Endothelial cell of umbilical vein (primary cell): ENCODE data around the gene SMOC2. TPM values are rescaled to one million over a fixed set of nuclear protein-coding genes. Genes with fewer than 3 reads are reported as not detected.

Source experiments
- BruUV-seq: library from RNA; stranded (reverse); fragments of 400-500 nt; replicated peaks from 2 replicates; lab custom pipeline; 2021; lab: Mats Ljungman, UMichigan
- CTCF ChIA-PET: fragments of 300-600, 350-600 bp; sonication (Branson Sonifier 250); formaldehyde crosslinking; loops from one replicate; lab custom pipeline; 2021; ENCODE audit warnings: antibody characterized with exemption, inconsistent platforms; lab: Charles Lee
- POLR2A ChIA-PET: fragments of 300-600, 350-600 bp; sonication (Branson Sonifier 250); formaldehyde crosslinking; loops from one replicate; lab custom pipeline; 2021; ENCODE audit warnings: antibody characterized with exemption, inconsistent platforms; lab: Charles Lee
- DNase-seq: peaks from one replicate; pipeline ENCODE4 v3.0.0-alpha.2; 2011; ENCODE audit warnings: low read depth, low spot score
- FAIRE-seq: peaks from 2 replicates; lab custom pipeline; 2011; peaks lifted over from hg19 to GRCh38; lab: Jason Lieb, UNC
- H2AFZ ChIP-seq: 2 replicates; pipeline ENCODE4 v1.6.0; 2012; ENCODE audit warnings: low read depth, low read length, control low read depth, inconsistent platforms
- H3K27ac ChIP-seq: 2 replicates; pipeline ENCODE4 v1.5.1; 2011; ENCODE audit warnings: low read depth, mild to moderate bottlenecking, control low read depth, low read length, moderate library complexity; ENCODE audit not compliant: insufficient read depth
- H3K27me3 ChIP-seq, 2 experiments: 2 replicates each; pipeline versions ENCODE4 v1.6.0 to v1.6.1; 2011; ENCODE audit warnings: low read length in 2 of 2, mixed read lengths in 1 of 2; ENCODE audit not compliant: control insufficient read depth in 2 of 2, insufficient read depth in 2 of 2
- H3K36me3 ChIP-seq, 2 experiments: 2 replicates in 1 of 2; 3 replicates in 1 of 2; pipeline ENCODE4 v1.5.1; 2011; ENCODE audit warnings: low read length in 2 of 2, mild to moderate bottlenecking in 1 of 2, moderate library complexity in 1 of 2; ENCODE audit not compliant: control insufficient read depth in 2 of 2, insufficient read depth in 2 of 2; ENCODE audit errors: extremely low read depth in 1 of 2
- H3K4me1 ChIP-seq: 3 replicates; pipeline ENCODE4 v1.5.1; 2011; ENCODE audit warnings: mild to moderate bottlenecking, low read length; ENCODE audit not compliant: control insufficient read depth, insufficient read depth; ENCODE audit errors: extremely low read depth
- H3K4me2 ChIP-seq: 2 replicates; pipeline ENCODE4 v1.6.1; 2011; ENCODE audit warnings: low read length, control low read depth, mixed read lengths; ENCODE audit not compliant: insufficient read depth
- H3K4me3 ChIP-seq, 3 experiments: fragments of 200-600 bp in 1 of 3; sonication (generic), shearing (Covaris generic) in 1 of 3; replicated peaks in 1 of 3; 2 replicates each; pipeline ENCODE4 v1.5.1; 2011 to 2016; ENCODE audit warnings: control low read depth in 3 of 3, low read length in 3 of 3, mild to moderate bottlenecking in 2 of 3, inconsistent platforms in 1 of 3, low read depth in 1 of 3, moderate library complexity in 1 of 3; ENCODE audit not compliant: insufficient read depth in 1 of 3
- H3K79me2 ChIP-seq: 2 replicates; pipeline ENCODE4 v1.6.0; 2012; ENCODE audit warnings: low read length, inconsistent platforms; ENCODE audit not compliant: control insufficient read depth, insufficient read depth
- H3K9ac ChIP-seq: replicated peaks from 2 replicates; pipeline ENCODE3; 2011; ENCODE audit warnings: low read length, control low read depth; ENCODE audit not compliant: insufficient read depth; ENCODE audit errors: extremely low read depth
- H3K9me1 ChIP-seq: replicated peaks from 3 replicates; pipeline ENCODE4 v1.6.0; 2011; ENCODE audit warnings: mild to moderate bottlenecking, low read length; ENCODE audit not compliant: control insufficient read depth, insufficient read depth; ENCODE audit errors: extremely low read depth
- H3K9me3 ChIP-seq: replicated peaks from 2 replicates; pipeline ENCODE4 v1.5.1; 2012; ENCODE audit warnings: low read length, inconsistent platforms; ENCODE audit not compliant: control insufficient read depth, insufficient read depth
- H4K20me1 ChIP-seq: replicated peaks from 2 replicates; pipeline ENCODE3; 2011; ENCODE audit warnings: mild to moderate bottlenecking, low read length; ENCODE audit not compliant: control insufficient read depth, insufficient read depth; ENCODE audit errors: extremely low read depth
- CTCF ChIP-seq, 2 donors: IDR thresholded peaks; 1 replicate in 1 of 2; 2 replicates in 1 of 2; pipeline ENCODE4 v1.5.1; 2011; ENCODE audit warnings: low read length in 2 of 2, mild to moderate bottlenecking in 2 of 2, moderate library complexity in 2 of 2, control low read depth in 1 of 2, inconsistent platforms in 1 of 2, low read depth in 1 of 2; ENCODE audit not compliant: insufficient read depth in 1 of 2; ENCODE audit errors: extremely low read depth in 1 of 2
- EZH2 ChIP-seq: IDR thresholded peaks from 2 replicates; pipeline ENCODE4 v1.6.1; 2012; ENCODE audit warnings: borderline replicate concordance, low read depth, mild to moderate bottlenecking, moderate library complexity, low read length, inconsistent platforms; ENCODE audit not compliant: severe bottlenecking
- FOS ChIP-seq: IDR thresholded peaks from 2 replicates; pipeline ENCODE4 v1.6.1; 2011; ENCODE audit warnings: mild to moderate bottlenecking, low read length, moderate library complexity, borderline replicate concordance; ENCODE audit not compliant: insufficient read depth
- GATA2 ChIP-seq: IDR thresholded peaks from 2 replicates; pipeline ENCODE4 v1.7.0; 2011; ENCODE audit warnings: low read depth, mild to moderate bottlenecking, moderate library complexity, mixed read lengths, low read length; ENCODE audit not compliant: insufficient read length, insufficient read depth
- JUN ChIP-seq: IDR thresholded peaks from 2 replicates; pipeline ENCODE4 v1.6.1; 2011; ENCODE audit warnings: borderline replicate concordance, low read depth; ENCODE audit not compliant: insufficient read length, insufficient read depth
- MAX ChIP-seq: IDR thresholded peaks from 2 replicates; pipeline ENCODE4 v1.6.1; 2011; ENCODE audit not compliant: insufficient read depth, insufficient read length
- MYC ChIP-seq: IDR thresholded peaks from one replicate; pipeline ENCODE4 v1.6.1; 2011; ENCODE audit warnings: mild to moderate bottlenecking, low read depth, low read length
- POLR2A ChIP-seq: IDR thresholded peaks from 2 replicates; pipeline ENCODE4 v1.6.1; 2012; ENCODE audit warnings: low read depth, mild to moderate bottlenecking, control low read depth, low read length
- POLR2AphosphoS5 ChIP-seq: IDR thresholded peaks from 2 replicates; pipeline ENCODE4 v1.6.1; 2012; ENCODE audit warnings: low read depth, mild to moderate bottlenecking, control low read depth, low read length, moderate library complexity; ENCODE audit not compliant: insufficient read depth
- dilution Hi-C: fragments of 300-500 bp; cut with MboI; formaldehyde crosslinking; loops from one replicate; pipeline ENCODE4 v1.15.0; 2019; ENCODE audit warnings: low sequenced_read_pairs; ENCODE audit not compliant: extremely low pct_ligation_motif_present
- intact Hi-C: fragments of 100-400 bp; cut with micrococcal nuclease; formaldehyde crosslinking; loops from one replicate; pipeline ENCODE4 v1.10.0; 2022
- polyA plus RNA-seq, 4 experiments: library from polyadenylated mRNA; depleted of rRNA in 3 of 4; stranded (reverse) in 3 of 4; unstranded in 1 of 4; fragments of >200 nt; gene quantifications; 2 replicates each; pipeline versions ENCODE4 v1.2.1 to v1.2.3, GENCODE V29; 2011 to 2012; ENCODE audit warnings: missing spikeins in 1 of 4
- total RNA-seq: library from RNA; stranded (reverse); gene quantifications from 2 replicates; pipeline ENCODE4 v1.2.3, GENCODE V29; 2021

The SMOC2 gene
- total and polyA plus RNA-seq, 2 donors (not counting 3 experiments of a cell fraction or from before 2014, with no cell fraction given): not detected

DNA sequence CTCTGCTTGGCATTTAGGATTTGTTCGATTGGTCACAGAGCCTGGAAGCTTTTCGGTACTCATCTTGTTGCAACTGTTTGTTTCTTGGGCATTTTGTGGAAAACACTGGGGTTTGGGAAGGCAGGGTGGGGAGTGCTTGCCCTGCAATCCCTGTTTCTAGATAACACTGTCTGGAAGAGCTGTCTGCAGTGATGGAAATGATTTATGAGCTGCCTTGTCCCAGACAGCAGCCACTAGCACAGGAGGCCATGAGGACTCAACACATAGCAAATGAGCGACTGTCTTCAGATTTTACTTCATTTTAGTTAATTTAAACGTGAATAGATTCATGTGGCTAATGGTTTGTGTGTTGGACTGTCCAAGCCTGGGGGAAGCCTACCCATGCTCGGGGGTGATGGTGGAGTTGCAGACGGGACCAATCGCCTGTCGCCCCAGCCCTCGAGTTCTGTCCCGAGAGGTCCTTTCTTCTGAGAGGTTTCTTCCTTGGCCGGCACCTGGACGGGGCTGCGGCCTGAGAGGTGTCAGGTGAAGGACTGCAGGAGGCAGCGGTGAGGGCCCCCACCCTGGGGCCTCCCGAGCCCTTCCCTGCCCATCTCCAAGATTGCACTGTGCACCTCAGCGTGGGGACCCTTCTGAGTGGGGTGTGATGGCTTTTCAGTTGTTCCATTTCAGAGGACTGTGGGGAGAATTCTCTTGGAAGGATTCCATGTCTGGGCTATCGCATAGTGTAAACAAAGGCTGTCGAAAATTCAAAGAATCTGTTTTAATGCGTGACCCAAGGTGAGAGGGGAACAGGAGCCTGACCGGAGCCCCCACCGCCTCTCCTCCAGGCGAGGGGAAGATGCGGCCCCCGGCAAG, 55.4 kb downstream of the SMOC2 start:
- dilution Hi-C loops: no loop called here
- no peak overlapping the region for H3K27ac ChIP-seq
- no peaks in the 10 kb centered on the region for H3K9me1 ChIP-seq
- no peaks in the 10 kb centered on the region for H3K4me1 ChIP-seq
- intact Hi-C loops: no loop called here
- no TSS peak for BruUV-seq
- no peak overlapping the region for H3K9ac ChIP-seq
- CTCF ChIA-PET: no interaction called here
- H4K20me1 ChIP-seq: no peaks in the 10 kb centered on the region
- no peak overlapping the region for H3K4me2 ChIP-seq
- DNase-seq: no peak
- H3K79me2 ChIP-seq: no peaks in the 10 kb centered on the region
- no peak overlapping the region for H2AFZ ChIP-seq
- H3K36me3 ChIP-seq: no peaks in the 10 kb centered on the region
- FAIRE-seq: no peak
- H3K9me3 ChIP-seq: no peaks in the 10 kb centered on the region
- POLR2A ChIA-PET: no interaction called here
- H3K27me3 ChIP-seq: no peaks in the 10 kb centered on the region
- TF ChIP-seq POLR2A: no peak
- TF ChIP-seq MYC: no peak
- TF ChIP-seq FOS: no peak
- TF ChIP-seq EZH2: no peak
- no peak for TF ChIP-seq CTCF (IDR thresholded peaks at IDR 0.05; ENCODE audit: extremely low read depth in 1 of 2, insufficient read depth in 1 of 2, low read depth in 1 of 2, low read length in 2 of 2)
- no peak for TF ChIP-seq GATA2
- no peak for TF ChIP-seq POLR2AphosphoS5
- TF ChIP-seq JUN: no peak
- no peak for TF ChIP-seq MAX
- H3K4me3 ChIP-seq: no peak overlapping the region
